HepG2 (cell line): ENCODE data around the gene TIMP3. TPM values are rescaled to one million over a fixed set of nuclear protein-coding genes. Genes with fewer than 3 reads are reported as not detected.
A peak's percentile ranks its signal among the peaks of the same experiment; 100 is the strongest.

ENCODE experiments used
- CSRNP2 ChIP-seq: sonication (generic); formaldehyde crosslinking; conservative IDR thresholded peaks from 2 replicates; pipeline ENCODE4 v1.8.0; 2022; ENCODE audit warnings: low read depth, missing genetic modification reagents
- GABPB1 ChIP-seq: IDR thresholded peaks from 2 replicates; pipeline ENCODE4 v1.6.1; 2016; ENCODE audit warnings: mild to moderate bottlenecking, missing genetic modification reagents, moderate library complexity, missing compliant biosample characterization
- HNRNPLL ChIP-seq: fragments of 200-400 bp; formaldehyde crosslinking; IDR thresholded peaks from 2 replicates; pipeline ENCODE4 v1.6.1; 2017; ENCODE audit warnings: mild to moderate bottlenecking, low read depth, low read length; ENCODE audit not compliant: poor library complexity, severe bottlenecking
- NR3C1 ChIP-seq: sonication (generic); formaldehyde crosslinking; IDR thresholded peaks from 2 replicates; pipeline ENCODE4 v1.4.0; 2020; ENCODE audit warnings: missing genetic modification reagents
- SAFB2 ChIP-seq: sonication (generic); formaldehyde crosslinking; IDR thresholded peaks from 2 replicates; pipeline ENCODE4 v1.5.1; 2020; ENCODE audit warnings: missing genetic modification reagents, low read depth, mild to moderate bottlenecking, borderline replicate concordance
- SIX1 ChIP-seq: sonication (generic); formaldehyde crosslinking; IDR thresholded peaks from 2 replicates; pipeline ENCODE4 v1.4.0; 2020; ENCODE audit warnings: missing genetic modification reagents, borderline replicate concordance
- ZBTB4 ChIP-seq: sonication (generic); formaldehyde crosslinking; IDR thresholded peaks from 2 replicates; pipeline ENCODE4 v1.4.0; 2020; ENCODE audit warnings: missing genetic modification reagents, mild to moderate bottlenecking, borderline replicate concordance
- ZNF350 ChIP-seq: sonication (generic); formaldehyde crosslinking; IDR thresholded peaks from 2 replicates; pipeline ENCODE4 v1.4.0; 2020; ENCODE audit warnings: mild to moderate bottlenecking, low read depth, missing genetic modification reagents, borderline replicate concordance
- ZNF484 ChIP-seq: sonication (generic); formaldehyde crosslinking; IDR thresholded peaks from 2 replicates; pipeline ENCODE4 v1.5.1; 2020; ENCODE audit warnings: mild to moderate bottlenecking, low read depth, missing genetic modification reagents, borderline replicate concordance
- ZNF543 ChIP-seq: sonication (generic); formaldehyde crosslinking; IDR thresholded peaks from 2 replicates; pipeline ENCODE4 v1.4.0; 2020; ENCODE audit warnings: mild to moderate bottlenecking, missing genetic modification reagents
- ZNF660 ChIP-seq: sonication (generic); formaldehyde crosslinking; IDR thresholded peaks from 2 replicates; pipeline ENCODE4 v1.5.1; 2020; ENCODE audit warnings: mild to moderate bottlenecking, low read depth, missing genetic modification reagents, borderline replicate concordance
- ZNF772 ChIP-seq: sonication (generic); formaldehyde crosslinking; IDR thresholded peaks from 2 replicates; pipeline ENCODE4 v1.5.0; 2020; ENCODE audit warnings: mild to moderate bottlenecking, missing genetic modification reagents
- ZNF790 ChIP-seq: sonication (generic); formaldehyde crosslinking; IDR thresholded peaks from 2 replicates; pipeline ENCODE4 v1.8.0; 2022; ENCODE audit warnings: missing genetic modification reagents, mild to moderate bottlenecking, borderline replicate concordance
- polyA plus RNA-seq, 8 experiments: library from polyadenylated mRNA; depleted of rRNA in 3 of 8; stranded (reverse) in 7 of 8; unstranded in 1 of 8; fragments of >200 nt; fragmentation: Illumina TruSeq in 4 of 8; extraction: Trizol in 4 of 8; gene quantifications; 2 replicates each; pipeline versions ENCODE4 v1.2.1 to v1.2.3, GENCODE V29; 2011 to 2016; ENCODE audit warnings: low read depth in 4 of 8, missing spikeins in 1 of 8, mixed read lengths in 1 of 8; ENCODE audit not compliant: insufficient read depth in 1 of 8
- total RNA-seq, 5 experiments: library from RNA; depleted of rRNA; stranded (reverse); fragments of >200 nt; fragmentation: Illumina TruSeq; extraction: Trizol; gene quantifications; 2 replicates each; pipeline ENCODE4 v1.2.3, GENCODE V29; 2016; ENCODE audit warnings: low read depth in 1 of 5
- TF ChIP-seq, protein P1 (sequence below): sonication (generic); formaldehyde crosslinking; IDR thresholded peaks from 2 replicates; pipeline ENCODE4 v1.5.0; 2020; ENCODE audit warnings: missing genetic modification reagents
- TF ChIP-seq, protein P2 (sequence below): IDR thresholded peaks from 2 replicates; pipeline ENCODE4 v1.6.1; 2016; ENCODE audit warnings: low read depth, control low read depth

Gene TIMP3
- total and polyA plus RNA-seq, 2 of the 13 experiments (the other 11 are each of a cell fraction or from before 2014, with no cell fraction given) = 57.3 to 86.6 TPM

DNA sequence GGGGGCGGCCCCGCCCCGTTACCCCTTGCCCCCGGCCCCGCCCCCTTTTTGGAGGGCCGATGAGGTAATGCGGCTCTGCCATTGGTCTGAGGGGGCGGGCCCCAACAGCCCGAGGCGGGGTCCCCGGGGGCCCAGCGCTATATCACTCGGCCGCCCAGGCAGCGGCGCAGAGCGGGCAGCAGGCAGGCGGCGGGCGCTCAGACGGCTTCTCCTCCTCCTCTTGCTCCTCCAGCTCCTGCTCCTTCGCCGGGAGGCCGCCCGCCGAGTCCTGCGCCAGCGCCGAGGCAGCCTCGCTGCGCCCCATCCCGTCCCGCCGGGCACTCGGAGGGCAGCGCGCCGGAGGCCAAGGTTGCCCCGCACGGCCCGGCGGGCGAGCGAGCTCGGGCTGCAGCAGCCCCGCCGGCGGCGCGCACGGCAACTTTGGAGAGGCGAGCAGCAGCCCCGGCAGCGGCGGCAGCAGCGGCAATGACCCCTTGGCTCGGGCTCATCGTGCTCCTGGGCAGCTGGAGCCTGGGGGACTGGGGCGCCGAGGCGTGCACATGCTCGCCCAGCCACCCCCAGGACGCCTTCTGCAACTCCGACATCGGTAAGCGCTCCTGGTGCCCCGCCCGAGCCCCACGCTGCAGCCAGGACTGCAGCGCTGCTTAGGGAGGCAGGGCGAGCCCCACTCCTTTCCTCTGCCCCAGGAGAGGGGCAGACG, at the start of gene TIMP3 (continued):
- TF ChIP-seq ZNF790 (CRISPR knock-in tag) (0 out of 2 replicates have a peak, but pooled peaks have one; percentile 15), ZBTB4 (no peak), ZNF484 (CRISPR knock-in tag) (no peak), ZNF660 (CRISPR knock-in tag) (no peak), ZNF772 (CRISPR knock-in tag) (0 out of 2 replicates have a peak, but pooled peaks have one; percentile 52), GABPB1 (CRISPR knock-in tag) (peak; percentile 53; the same call in 1 of the 2 replicates), HNRNPLL (peak; percentile 44), NR3C1 (no peak), SIX1 (CRISPR knock-in tag) (no peak), SAFB2 (CRISPR knock-in tag) (peak; percentile 75; the same call in 1 of the 2 replicates), CSRNP2 (CRISPR knock-in tag) (no peak), ZNF350 (0 out of 2 replicates have a peak, but pooled peaks have one; percentile 3), ZNF543 (0 out of 2 replicates have a peak, but pooled peaks have one; percentile 10)
- TF ChIP-seq, protein P1, sequence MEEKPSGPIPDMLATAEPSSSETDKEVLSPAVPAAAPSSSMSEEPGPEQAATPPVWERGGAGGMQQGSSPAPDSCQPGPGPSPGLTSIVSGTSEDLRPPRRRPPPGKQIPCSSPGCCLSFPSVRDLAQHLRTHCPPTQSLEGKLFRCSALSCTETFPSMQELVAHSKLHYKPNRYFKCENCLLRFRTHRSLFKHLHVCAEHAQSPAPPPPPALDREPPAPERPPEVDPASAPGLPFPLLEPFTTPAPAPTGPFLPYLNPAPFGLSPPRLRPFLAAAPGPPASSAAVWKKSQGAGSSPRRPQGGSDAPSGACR (CRISPR knock-in tag) = no peak
- TF ChIP-seq, protein P2, sequence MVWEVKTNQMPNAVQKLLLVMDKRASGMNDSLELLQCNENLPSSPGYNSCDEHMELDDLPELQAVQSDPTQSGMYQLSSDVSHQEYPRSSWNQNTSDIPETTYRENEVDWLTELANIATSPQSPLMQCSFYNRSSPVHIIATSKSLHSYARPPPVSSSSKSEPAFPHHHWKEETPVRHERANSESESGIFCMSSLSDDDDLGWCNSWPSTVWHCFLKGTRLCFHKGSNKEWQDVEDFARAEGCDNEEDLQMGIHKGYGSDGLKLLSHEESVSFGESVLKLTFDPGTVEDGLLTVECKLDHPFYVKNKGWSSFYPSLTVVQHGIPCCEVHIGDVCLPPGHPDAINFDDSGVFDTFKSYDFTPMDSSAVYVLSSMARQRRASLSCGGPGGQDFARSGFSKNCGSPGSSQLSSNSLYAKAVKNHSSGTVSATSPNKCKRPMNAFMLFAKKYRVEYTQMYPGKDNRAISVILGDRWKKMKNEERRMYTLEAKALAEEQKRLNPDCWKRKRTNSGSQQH (CRISPR knock-in tag) = peak; percentile 44; the same call in 1 of the 2 replicates
